H9 (cell line): Measurements from ENCODE around the gene IFNA5. TPM values are rescaled to one million over a fixed set of nuclear protein-coding genes. Genes with fewer than 3 reads are reported as not detected.

ENCODE experiments used
- DNase-seq: peaks from one replicate; pipeline ENCODE4 v3.0.0-alpha.2; 2017
- H2AFZ ChIP-seq: one replicate; pipeline ENCODE4 v1.6.1; 2013; ENCODE audit warnings: mild to moderate bottlenecking, low read length, control low read depth, moderate library complexity
- H2AK5ac ChIP-seq: 2 replicates; pipeline ENCODE4 v1.6.1; 2013; ENCODE audit warnings: low read length, control low read depth, mixed read lengths; ENCODE audit not compliant: insufficient read length
- H2BK120ac ChIP-seq: one replicate; pipeline ENCODE4 v1.6.1; 2013; ENCODE audit warnings: low read depth, mild to moderate bottlenecking, low read length, control low read depth, inconsistent platforms; ENCODE audit not compliant: poor library complexity, severe bottlenecking
- H2BK12ac ChIP-seq: 2 replicates; pipeline ENCODE4 v1.6.1; 2013; ENCODE audit warnings: low read length, control low read depth, mixed read lengths, low read depth; ENCODE audit not compliant: insufficient read length
- H2BK15ac ChIP-seq: 2 replicates; pipeline ENCODE4 v1.6.1; 2013; ENCODE audit warnings: low read depth, low read length, control low read depth
- H2BK20ac ChIP-seq: one replicate; pipeline ENCODE4 v1.6.1; 2013; ENCODE audit warnings: low read depth, mild to moderate bottlenecking, low read length, control low read depth, inconsistent platforms; ENCODE audit not compliant: poor library complexity, severe bottlenecking
- H2BK5ac ChIP-seq: 2 replicates; pipeline ENCODE4 v1.6.1; 2013; ENCODE audit warnings: low read length, control low read depth, mixed read lengths; ENCODE audit not compliant: insufficient read length
- H3K14ac ChIP-seq: 2 replicates; pipeline ENCODE4 v1.6.1; 2013; ENCODE audit warnings: low read length, control low read depth; ENCODE audit not compliant: insufficient read depth
- H3K18ac ChIP-seq: 2 replicates; pipeline ENCODE4 v1.6.1; 2013; ENCODE audit warnings: low read depth, mild to moderate bottlenecking, mixed read lengths, low read length, control low read depth; ENCODE audit not compliant: insufficient read length
- H3K23ac ChIP-seq: 2 replicates; pipeline ENCODE4 v1.6.1; 2013; ENCODE audit warnings: low read length, control low read depth, mixed read lengths, low read depth; ENCODE audit not compliant: insufficient read length
- H3K23me2 ChIP-seq: 2 replicates; pipeline ENCODE4 v1.6.1; 2013; ENCODE audit warnings: low read depth, mild to moderate bottlenecking, mixed read lengths, low read length, control low read depth; ENCODE audit not compliant: insufficient read length, poor library complexity, severe bottlenecking
- H3K27ac ChIP-seq: 2 replicates; pipeline ENCODE4 v1.5.1; 2013; ENCODE audit warnings: low read length, control low read depth, mixed read lengths, low read depth; ENCODE audit not compliant: insufficient read length
- H3K27me3 ChIP-seq: 2 replicates; pipeline ENCODE4 v1.6.1; 2013; ENCODE audit warnings: low read length, control low read depth, inconsistent platforms; ENCODE audit not compliant: insufficient read depth
- H3K4ac ChIP-seq: 2 replicates; pipeline ENCODE4 v1.6.1; 2013; ENCODE audit warnings: low read depth, mild to moderate bottlenecking, control low read depth, inconsistent platforms, low read length, moderate library complexity
- H3K4me1 ChIP-seq: 2 replicates; pipeline ENCODE4 v1.6.1; 2013; ENCODE audit warnings: low read length, control low read depth, inconsistent platforms; ENCODE audit not compliant: insufficient read depth
- H3K4me2 ChIP-seq: 2 replicates; pipeline ENCODE4 v1.6.1; 2013; ENCODE audit warnings: low read length, control low read depth, mixed read lengths; ENCODE audit not compliant: insufficient read length, insufficient read depth
- H3K56ac ChIP-seq: 2 replicates; pipeline ENCODE4 v1.6.1; 2013; ENCODE audit warnings: low read depth, mild to moderate bottlenecking, mixed read lengths, low read length, control low read depth; ENCODE audit not compliant: insufficient read length
- H3K79me1 ChIP-seq: 2 replicates; pipeline ENCODE4 v1.6.1; 2013; ENCODE audit warnings: low read depth, mild to moderate bottlenecking, moderate library complexity, low read length, control low read depth, inconsistent platforms; ENCODE audit not compliant: insufficient read depth, poor library complexity, severe bottlenecking
- H3K79me2 ChIP-seq: 2 replicates; pipeline ENCODE4 v1.6.1; 2013; ENCODE audit warnings: low read length, control low read depth, inconsistent platforms; ENCODE audit not compliant: insufficient read depth
- H3K9ac ChIP-seq: 2 replicates; pipeline ENCODE4 v1.6.1; 2013; ENCODE audit warnings: low read length, control low read depth, mixed read lengths; ENCODE audit not compliant: insufficient read length; ENCODE audit errors: extremely low read depth
- H3K9me3 ChIP-seq: one replicate; pipeline ENCODE4 v1.6.1; 2013; ENCODE audit warnings: low read depth, low read length, inconsistent platforms; ENCODE audit not compliant: control insufficient read depth
- H3T11ph ChIP-seq: one replicate; pipeline ENCODE4 v1.6.1; 2013; ENCODE audit warnings: mild to moderate bottlenecking, low read length, control low read depth, inconsistent platforms
- H4K20me1 ChIP-seq: one replicate; pipeline ENCODE4 v1.6.1; 2013; ENCODE audit not compliant: control insufficient read depth, insufficient read length, insufficient read depth
- H4K5ac ChIP-seq: 2 replicates; pipeline ENCODE4 v1.6.1; 2013; ENCODE audit warnings: low read depth, mild to moderate bottlenecking, mixed read lengths, low read length, control low read depth; ENCODE audit not compliant: insufficient read length
- H4K8ac ChIP-seq: replicated peaks from 2 replicates; pipeline ENCODE4 v1.6.1; 2013; ENCODE audit warnings: low read length, control low read depth, mixed read lengths, low read depth; ENCODE audit not compliant: insufficient read length
- H4K91ac ChIP-seq: 2 replicates; pipeline ENCODE4 v1.6.1; 2013; ENCODE audit warnings: low read depth, mild to moderate bottlenecking, moderate library complexity, mixed read lengths, low read length, control low read depth; ENCODE audit not compliant: insufficient read length
- H3K27ac Mint-ChIP-seq, 3 experiments: 2 replicates in 2 of 3; 3 replicates in 1 of 3; pipeline ENCODE4 v1.8.0; 2020 to 2021; ENCODE audit warnings: mixed read lengths in 3 of 3, mild to moderate bottlenecking in 1 of 3, moderate library complexity in 1 of 3
- H3K27me3 Mint-ChIP-seq: 2 replicates; pipeline ENCODE4 v1.8.0; 2021; ENCODE audit warnings: low read depth, mild to moderate bottlenecking, moderate library complexity, mixed read lengths
- H3K36me3 Mint-ChIP-seq, 3 experiments: 2 replicates in 2 of 3; 3 replicates in 1 of 3; pipeline ENCODE4 v1.8.0; 2020 to 2021; ENCODE audit warnings: low read depth in 3 of 3, mixed read lengths in 3 of 3; ENCODE audit not compliant: insufficient read depth in 1 of 3
- H3K4me1 Mint-ChIP-seq, 2 experiments: 2 replicates each; pipeline ENCODE4 v1.8.0; 2020; ENCODE audit warnings: mixed read lengths in 2 of 2
- H3K4me3 Mint-ChIP-seq, 2 experiments: 2 replicates in 1 of 2; 3 replicates in 1 of 2; pipeline ENCODE4 v1.8.0; 2020 to 2021; ENCODE audit warnings: mild to moderate bottlenecking in 2 of 2, mixed read lengths in 2 of 2, moderate library complexity in 1 of 2
- H3K9me3 Mint-ChIP-seq, 2 experiments: 2 replicates in 1 of 2; 3 replicates in 1 of 2; pipeline ENCODE4 v1.8.0; 2020; ENCODE audit warnings: mild to moderate bottlenecking in 2 of 2, mixed read lengths in 2 of 2, moderate library complexity in 1 of 2
- CTCF ChIP-seq: fragments of 200-600 bp; sonication (generic); conservative IDR thresholded peaks from 3 replicates; pipeline ENCODE4 v1.8.0; 2021; ENCODE audit warnings: antibody characterized with exemption, mild to moderate bottlenecking
- total RNA-seq: library from RNA; stranded (reverse); gene quantifications from 2 replicates; pipeline ENCODE4 v1.2.1, GENCODE V29; 2021

The IFNA5 gene
- total RNA-seq, 1 experiment from 2014 or later = not detected

- Histone ChIP-seq H3K9ac (no peak overlapping the region), H2BK12ac (no peak overlapping the region), H3K4me1 (peaks cover 4% of the 10 kb centered on the region; the same call in 1 of the 2 replicates), H3K79me1 (no peaks in the 10 kb centered on the region), H2BK20ac (no peak overlapping the region), H3K79me2 (peaks cover 25% of the 10 kb centered on the region; the same call in 1 of the 2 replicates), H3K9me3 (no peaks in the 10 kb centered on the region), H4K5ac (no peak overlapping the region), H4K91ac (no peak overlapping the region), H2BK15ac (no peak overlapping the region), H3K18ac (no peak overlapping the region), H3T11ph (no peak overlapping the region), H4K20me1 (no peaks in the 10 kb centered on the region), H3K14ac (no peak overlapping the region), H3K27me3 (no peaks in the 10 kb centered on the region), H3K4ac (no peak overlapping the region), H2AK5ac (no peak overlapping the region), H2AFZ (no peak overlapping the region), H4K8ac (no peak overlapping the region), H3K23me2 (no peaks in the 10 kb centered on the region), H3K23ac (no peak overlapping the region), H2BK5ac (no peak overlapping the region), H3K27ac (no peak overlapping the region), H2BK120ac (no peak overlapping the region), H3K56ac (no peak overlapping the region), H3K4me2 (no peak overlapping the region)
- DNase-seq = no peak
- Mint-ChIP-seq H3K4me1 (peaks cover 26 to 27% of the 10 kb centered on the region in 2 experiments), H3K4me3 (no peak overlapping the region), H3K9me3 (no peaks in the 10 kb centered on the region), H3K27me3 (peaks cover 14% of the 10 kb centered on the region), H3K36me3 (peaks cover 12 to 17% (median 16%) of the 10 kb centered on the region in 3 experiments; a peak in 6 of 7 replicates), H3K27ac (no peak overlapping the region)
- TF ChIP-seq CTCF = no peak; the same call in 2 of the 3 replicates
Observed at GRCh38 chr9:21336457-21336856, 31.3 kb upstream of the IFNA5 start.
